ENCODE measurements around the gene NMS. TPM values are rescaled to one million over a fixed set of nuclear protein-coding genes. Genes with fewer than 3 reads are reported as not detected.

Gene NMS
- polyA plus RNA-seq, 2 of the 4 experiments (the other 2 are of a cell fraction) = not detected

DNA sequence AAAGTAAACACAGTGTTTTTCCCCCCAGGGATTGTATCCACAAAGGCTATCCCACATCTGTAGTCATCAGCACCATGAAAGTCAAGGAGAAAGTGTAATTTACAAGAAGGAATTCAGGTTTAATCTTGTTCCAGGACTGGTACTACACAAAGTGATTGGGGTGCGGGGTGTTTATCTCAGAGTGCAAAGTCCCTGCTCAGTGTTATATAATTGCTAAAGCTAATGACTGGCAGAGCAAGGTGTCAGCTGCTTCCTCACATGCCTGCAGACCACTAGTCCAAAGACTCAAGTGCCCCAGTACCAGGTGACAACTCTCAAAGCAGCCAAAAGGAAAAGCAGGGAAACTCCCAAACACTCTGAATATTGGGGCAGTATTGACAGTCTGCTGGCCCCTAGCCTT is 52.1 kb downstream of the NMS start:
- Histone ChIP-seq H3K4me1 (no peaks in the 10 kb centered on the region), H3K4me2 (no peak overlapping the region), H3K4me3 (no peak overlapping the region), H3K27ac (no peak overlapping the region), H3K9me3 (no peaks in the 10 kb centered on the region)
- DNase-seq (ENCODE audit: low read depth in 1 of 2, low spot score in 1 of 2) (no peak), ATAC-seq (no peak), FAIRE-seq (no peak)
- TF ChIP-seq RARB (CRISPR knock-in tag; IDR thresholded peaks at IDR 0.05) (no peak), HOXB5 (CRISPR knock-in tag; IDR thresholded peaks at IDR 0.05) (no peak), ZNF302 (CRISPR knock-in tag; IDR thresholded peaks at IDR 0.05) (no peak), GATA3 (IDR thresholded peaks at IDR 0.05; ENCODE audit: borderline replicate concordance) (no peak), HOXA7 (CRISPR knock-in tag; IDR thresholded peaks at IDR 0.05) (no peak), CHD2 (IDR thresholded peaks at IDR 0.05; ENCODE audit: low read length, partially characterized antibody) (no peak), RCOR1 (IDR thresholded peaks at IDR 0.05; ENCODE audit: low read depth, low read length) (no peak), TFCP2L1 (CRISPR knock-in tag; IDR thresholded peaks at IDR 0.05) (no peak), EP300 (IDR thresholded peaks at IDR 0.05) (no peak), SREBF2 (IDR thresholded peaks at IDR 0.05) (no peak), NFE2L2 (conservative IDR thresholded peaks at IDR 0.05; ENCODE audit: low read length) (no peak), NPAS2 (CRISPR knock-in tag; IDR thresholded peaks at IDR 0.05; ENCODE audit: borderline replicate concordance) (no peak), CEBPB (IDR thresholded peaks at IDR 0.05) (no peak)
- TF ChIP-seq, protein P1, sequence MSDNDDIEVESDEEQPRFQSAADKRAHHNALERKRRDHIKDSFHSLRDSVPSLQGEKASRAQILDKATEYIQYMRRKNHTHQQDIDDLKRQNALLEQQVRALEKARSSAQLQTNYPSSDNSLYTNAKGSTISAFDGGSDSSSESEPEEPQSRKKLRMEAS (IDR thresholded peaks at IDR 0.05) = no peak
- TF ChIP-seq, protein P2, sequence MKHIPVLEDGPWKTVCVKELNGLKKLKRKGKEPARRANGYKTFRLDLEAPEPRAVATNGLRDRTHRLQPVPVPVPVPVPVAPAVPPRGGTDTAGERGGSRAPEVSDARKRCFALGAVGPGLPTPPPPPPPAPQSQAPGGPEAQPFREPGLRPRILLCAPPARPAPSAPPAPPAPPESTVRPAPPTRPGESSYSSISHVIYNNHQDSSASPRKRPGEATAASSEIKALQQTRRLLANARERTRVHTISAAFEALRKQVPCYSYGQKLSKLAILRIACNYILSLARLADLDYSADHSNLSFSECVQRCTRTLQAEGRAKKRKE (CRISPR knock-in tag; IDR thresholded peaks at IDR 0.05; ENCODE audit: low read depth) = no peak
- TF ChIP-seq, protein P3, sequence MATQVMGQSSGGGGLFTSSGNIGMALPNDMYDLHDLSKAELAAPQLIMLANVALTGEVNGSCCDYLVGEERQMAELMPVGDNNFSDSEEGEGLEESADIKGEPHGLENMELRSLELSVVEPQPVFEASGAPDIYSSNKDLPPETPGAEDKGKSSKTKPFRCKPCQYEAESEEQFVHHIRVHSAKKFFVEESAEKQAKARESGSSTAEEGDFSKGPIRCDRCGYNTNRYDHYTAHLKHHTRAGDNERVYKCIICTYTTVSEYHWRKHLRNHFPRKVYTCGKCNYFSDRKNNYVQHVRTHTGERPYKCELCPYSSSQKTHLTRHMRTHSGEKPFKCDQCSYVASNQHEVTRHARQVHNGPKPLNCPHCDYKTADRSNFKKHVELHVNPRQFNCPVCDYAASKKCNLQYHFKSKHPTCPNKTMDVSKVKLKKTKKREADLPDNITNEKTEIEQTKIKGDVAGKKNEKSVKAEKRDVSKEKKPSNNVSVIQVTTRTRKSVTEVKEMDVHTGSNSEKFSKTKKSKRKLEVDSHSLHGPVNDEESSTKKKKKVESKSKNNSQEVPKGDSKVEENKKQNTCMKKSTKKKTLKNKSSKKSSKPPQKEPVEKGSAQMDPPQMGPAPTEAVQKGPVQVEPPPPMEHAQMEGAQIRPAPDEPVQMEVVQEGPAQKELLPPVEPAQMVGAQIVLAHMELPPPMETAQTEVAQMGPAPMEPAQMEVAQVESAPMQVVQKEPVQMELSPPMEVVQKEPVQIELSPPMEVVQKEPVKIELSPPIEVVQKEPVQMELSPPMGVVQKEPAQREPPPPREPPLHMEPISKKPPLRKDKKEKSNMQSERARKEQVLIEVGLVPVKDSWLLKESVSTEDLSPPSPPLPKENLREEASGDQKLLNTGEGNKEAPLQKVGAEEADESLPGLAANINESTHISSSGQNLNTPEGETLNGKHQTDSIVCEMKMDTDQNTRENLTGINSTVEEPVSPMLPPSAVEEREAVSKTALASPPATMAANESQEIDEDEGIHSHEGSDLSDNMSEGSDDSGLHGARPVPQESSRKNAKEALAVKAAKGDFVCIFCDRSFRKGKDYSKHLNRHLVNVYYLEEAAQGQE (IDR thresholded peaks at IDR 0.05) = no peak
- TF ChIP-seq, protein P4, sequence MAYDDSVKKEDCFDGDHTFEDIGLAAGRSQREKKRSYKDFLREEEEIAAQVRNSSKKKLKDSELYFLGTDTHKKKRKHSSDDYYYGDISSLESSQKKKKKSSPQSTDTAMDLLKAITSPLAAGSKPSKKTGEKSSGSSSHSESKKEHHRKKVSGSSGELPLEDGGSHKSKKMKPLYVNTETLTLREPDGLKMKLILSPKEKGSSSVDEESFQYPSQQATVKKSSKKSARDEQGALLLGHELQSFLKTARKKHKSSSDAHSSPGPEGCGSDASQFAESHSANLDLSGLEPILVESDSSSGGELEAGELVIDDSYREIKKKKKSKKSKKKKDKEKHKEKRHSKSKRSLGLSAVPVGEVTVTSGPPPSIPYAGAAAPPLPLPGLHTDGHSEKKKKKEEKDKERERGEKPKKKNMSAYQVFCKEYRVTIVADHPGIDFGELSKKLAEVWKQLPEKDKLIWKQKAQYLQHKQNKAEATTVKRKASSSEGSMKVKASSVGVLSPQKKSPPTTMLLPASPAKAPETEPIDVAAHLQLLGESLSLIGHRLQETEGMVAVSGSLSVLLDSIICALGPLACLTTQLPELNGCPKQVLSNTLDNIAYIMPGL (CRISPR knock-in tag; IDR thresholded peaks at IDR 0.05; ENCODE audit: borderline replicate concordance) = no peak
- CTCF ChIA-PET = no interaction called here
- POLR2A ChIA-PET = no interaction called here
- 17% methylated on average over 1 of the region's 1 CpG for WGBS (ENCODE audit: missing lambda C conversion rate)

DNA sequence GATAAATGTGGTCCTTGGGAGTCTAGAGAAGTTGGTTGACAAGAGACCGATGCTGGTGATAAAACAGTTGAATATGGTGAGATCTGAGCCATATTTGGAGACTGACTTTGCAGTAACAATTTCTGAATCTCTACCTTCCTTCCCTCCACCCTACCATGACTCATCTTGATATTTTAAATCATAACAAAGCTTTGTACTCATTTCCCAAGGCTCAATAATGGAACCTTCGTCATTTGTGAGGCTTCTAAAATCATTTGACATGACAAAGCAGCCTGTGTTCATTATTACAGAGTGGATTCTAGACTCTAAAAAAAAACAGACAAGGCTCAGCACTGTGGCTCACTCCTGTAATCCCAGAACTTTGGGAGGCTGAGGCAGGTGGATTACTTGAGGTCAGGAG is 54.0 kb downstream of the NMS start:
- H3K27ac ChIP-seq = no peak overlapping the region
- no peak for DNase-seq (ENCODE audit: low read depth in 1 of 2, low spot score in 1 of 2)
- ChIA-PET POLR2A (interaction anchor here (0.6 kb wide), 1 partner anchor 155 kb away, joined by 3 read pairs; no protein-coding TSS in a partner anchor), CTCF (no interaction called here)
- whole genome bisulfite sequencing (ENCODE audit: missing lambda C conversion rate) = 61% methylated on average over 2 of the region's 2 CpGs
- H3K4me1 ChIP-seq = no peaks in the 10 kb centered on the region
- FAIRE-seq = no peak
- TF ChIP-seq CEBPB (IDR thresholded peaks at IDR 0.05) (no peak), JUNB (IDR thresholded peaks at IDR 0.05) (no peak), MAFK (IDR thresholded peaks at IDR 0.05; ENCODE audit: partially characterized antibody) (no peak), GATA3 (IDR thresholded peaks at IDR 0.05; ENCODE audit: borderline replicate concordance) (no peak), ESRRA (IDR thresholded peaks at IDR 0.05; ENCODE audit: borderline replicate concordance, low read length) (no peak), MYC (IDR thresholded peaks at IDR 0.05; ENCODE audit: borderline replicate concordance, low read length) (no peak), CBX8 (IDR thresholded peaks at IDR 0.05) (no peak), RCOR1 (IDR thresholded peaks at IDR 0.05; ENCODE audit: low read depth, low read length) (no peak), RFX5 (IDR thresholded peaks at IDR 0.05) (no peak), RNF2 (IDR thresholded peaks at IDR 0.05; ENCODE audit: borderline replicate concordance, low read depth) (no peak), NPAS2 (CRISPR knock-in tag; IDR thresholded peaks at IDR 0.05; ENCODE audit: borderline replicate concordance) (no peak), EP300 (IDR thresholded peaks at IDR 0.05) (no peak), RARB (CRISPR knock-in tag; IDR thresholded peaks at IDR 0.05) (no peak)
- TF ChIP-seq, protein P5, sequence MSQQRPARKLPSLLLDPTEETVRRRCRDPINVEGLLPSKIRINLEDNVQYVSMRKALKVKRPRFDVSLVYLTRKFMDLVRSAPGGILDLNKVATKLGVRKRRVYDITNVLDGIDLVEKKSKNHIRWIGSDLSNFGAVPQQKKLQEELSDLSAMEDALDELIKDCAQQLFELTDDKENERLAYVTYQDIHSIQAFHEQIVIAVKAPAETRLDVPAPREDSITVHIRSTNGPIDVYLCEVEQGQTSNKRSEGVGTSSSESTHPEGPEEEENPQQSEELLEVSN (IDR thresholded peaks at IDR 0.05; ENCODE audit: borderline replicate concordance, low read depth) = no peak
- H3K4me2 ChIP-seq = no peak overlapping the region
- ATAC-seq = no peak
- no peak overlapping the region for H3K4me3 ChIP-seq
- no peaks in the 10 kb centered on the region for H3K9me3 ChIP-seq

Data from A549 (cell line).